Activated T-cell treated with anti-CD3 and anti-CD28 coated beads, Interleukin-2, amount 50 U/mL, for 1 hour (primary cell): ENCODE results near the gene DAAM2.
A peak's percentile ranks its signal among the peaks of the same experiment; 100 is the strongest.

Source experiments
- DNase-seq: peaks from one replicate; pipeline ENCODE4 v3.0.0-alpha.2; 2020

The DAAM2 gene

GRCh38 chr6:39912446-39912845 is 120.3 kb downstream of the DAAM2 start:
- no peak for DNase-seq

- DNase-seq = no peak
Observed at GRCh38 chr6:39913391-39913916, 121.3 kb downstream of the DAAM2 start.

- DNase-seq = no peak
Observed at GRCh38 chr6:39914239-39914638, 122.1 kb downstream of the DAAM2 start.

- no peak for DNase-seq
Observed at GRCh38 chr6:39915866-39916265, 123.7 kb downstream of the DAAM2 start.

- DNase-seq = no peak
Observed at GRCh38 chr6:39917329-39917728, 125.2 kb downstream of the DAAM2 start.

GRCh38 chr6:39917981-39918380 is 125.8 kb downstream of the DAAM2 start:
- DNase-seq = no peak

GRCh38 chr6:39918831-39919230 is 126.7 kb downstream of the DAAM2 start:
- DNase-seq = no peak

GRCh38 chr6:39920157-39920556 is 128.0 kb downstream of the DAAM2 start:
- no peak for DNase-seq

GRCh38 chr6:39922821-39923220 is 130.6 kb downstream of the DAAM2 start:
- DNase-seq = no peak

GRCh38 chr6:39923394-39923793 is 131.2 kb downstream of the DAAM2 start:
- no peak for DNase-seq

GRCh38 chr6:39923861-39924260 is 131.7 kb downstream of the DAAM2 start:
- DNase-seq = no peak

GRCh38 chr6:39924283-39924682 is 132.1 kb downstream of the DAAM2 start:
- DNase-seq = no peak

- DNase-seq = no peak
Observed at GRCh38 chr6:39925191-39925930, 133.2 kb downstream of the DAAM2 start.

- no peak for DNase-seq
Observed at GRCh38 chr6:39925931-39926290, 133.7 kb downstream of the DAAM2 start.

GRCh38 chr6:39926668-39927067 is 134.5 kb downstream of the DAAM2 start:
- no peak for DNase-seq

- DNase-seq = no peak
Observed at GRCh38 chr6:39927159-39927558, 135.0 kb downstream of the DAAM2 start.

- no peak for DNase-seq
Observed at GRCh38 chr6:39929039-39929732, 137.0 kb downstream of the DAAM2 start.

- no peak for DNase-seq
Observed at GRCh38 chr6:39929733-39930461, 137.7 kb downstream of the DAAM2 start.

GRCh38 chr6:39930540-39930939 is 138.4 kb downstream of the DAAM2 start:
- DNase-seq = no peak

- no peak for DNase-seq
Observed at GRCh38 chr6:39931607-39932006, 139.4 kb downstream of the DAAM2 start.

GRCh38 chr6:39932386-39932910 is 140.3 kb downstream of the DAAM2 start:
- DNase-seq = no peak

- DNase-seq = no peak
Observed at GRCh38 chr6:39933669-39934130, 141.5 kb downstream of the DAAM2 start.

- DNase-seq = peak; percentile 47
Observed at GRCh38 chr6:39934131-39934757, 142.1 kb downstream of the DAAM2 start, which contains the start of gene MOCS1. Gene MOCS1, minus strand, starts transcription at chr6:39934462. Its CDS starts 45 bp downstream, at chr6:39934417.
